Ascending aorta (tissue), 2 donors: ENCODE data around the gene NARF. TPM values are rescaled to one million over a fixed set of nuclear protein-coding genes. Genes with fewer than 3 reads are reported as not detected.

Source experiments
- DNase-seq, 2 donors: peaks; one replicate each; pipeline ENCODE4 v3.0.0-alpha.2; 2019; ENCODE audit warnings: low spot score in 2 of 2
- H3K27ac ChIP-seq, 2 donors: fragments of 200-600 bp; sonication (generic); one replicate each; pipeline ENCODE4 v1.5.1; 2016 to 2017; ENCODE audit warnings: mild to moderate bottlenecking in 1 of 2
- H3K27me3 ChIP-seq: fragments of 200-600 bp; sonication (generic); one replicate; pipeline ENCODE4 v1.5.1; 2017
- H3K36me3 ChIP-seq, 2 donors: fragments of 200-600 bp; sonication (generic); one replicate each; pipeline ENCODE4 v1.5.1; 2016
- H3K4me1 ChIP-seq, 2 donors: fragments of 200-600 bp; sonication (generic); one replicate each; pipeline ENCODE4 v1.5.1; 2016 to 2017; ENCODE audit warnings: mild to moderate bottlenecking in 1 of 2
- H3K4me3 ChIP-seq, 2 donors: fragments of 200-600 bp; sonication (generic); one replicate each; pipeline ENCODE4 v1.5.1; 2016 to 2017; ENCODE audit warnings: mild to moderate bottlenecking in 1 of 2
- H3K9me3 ChIP-seq, 2 donors: fragments of 200-600 bp; sonication (generic); one replicate each; pipeline ENCODE4 v1.5.1; 2016
- CTCF ChIP-seq, 3 experiments: fragments of 200-600 bp in 2 of 3; fragments of 450-650 bp in 1 of 3; sonication (generic) in 2 of 3; IDR thresholded peaks; one replicate each; pipeline ENCODE4 v1.5.1; 2016 to 2019; ENCODE audit warnings: antibody characterized with exemption in 3 of 3, mild to moderate bottlenecking in 1 of 3, moderate library complexity in 1 of 3
- intact Hi-C: fragments of 100-400 bp; cut with DNase I; formaldehyde crosslinking; loops from one replicate; pipeline ENCODE4 v1.15.1; 2023
- total RNA-seq: library from RNA; depleted of rRNA; stranded (reverse); fragments of >200 nt; gene quantifications from one replicate; pipeline ENCODE4 v1.1.0, GENCODE V29; 2016

The NARF gene
- total RNA-seq, 1 donor from 2014 or later: 38.3 TPM

GRCh38 chr17:82468692-82469091 is 10.2 kb downstream of the NARF start:
- no peak for DNase-seq
- no peak overlapping the region for H3K27ac ChIP-seq
- intact Hi-C loops: no loop called here
- no peaks in the 10 kb centered on the region for H3K9me3 ChIP-seq
- H3K36me3 ChIP-seq: peaks cover 57 to 85% of the 10 kb centered on the region in 2 donors
- no peak for TF ChIP-seq CTCF (IDR thresholded peaks at IDR 0.05)
- no peak overlapping the region for H3K4me3 ChIP-seq
- peaks cover 0 to 4% of the 10 kb centered on the region in 2 donors for H3K4me1 ChIP-seq
- no peaks in the 10 kb centered on the region for H3K27me3 ChIP-seq

DNA sequence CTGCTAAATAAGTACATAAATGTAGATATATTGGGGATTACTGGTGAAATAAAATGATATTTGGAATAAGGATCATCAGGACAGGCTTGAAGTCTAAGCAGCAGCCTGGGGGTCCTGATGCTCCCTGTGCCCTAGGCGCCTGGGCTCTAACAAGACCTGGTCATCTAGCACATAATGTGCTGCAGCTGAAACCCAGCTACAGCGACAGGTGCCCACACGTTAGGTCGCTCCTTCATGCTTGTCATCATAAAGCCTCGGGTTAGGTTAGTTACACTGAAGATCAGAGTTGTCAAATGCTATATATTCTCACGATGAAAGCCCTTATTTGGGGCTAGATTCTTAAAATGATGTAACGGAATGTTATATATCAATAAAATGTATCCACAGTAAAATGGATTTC is 11.5 kb downstream of the NARF start:
- no peak for DNase-seq
- no peak for TF ChIP-seq CTCF (IDR thresholded peaks at IDR 0.05)
- Histone ChIP-seq H3K4me1 (no peaks in the 10 kb centered on the region), H3K27me3 (no peaks in the 10 kb centered on the region), H3K9me3 (no peaks in the 10 kb centered on the region), H3K4me3 (no peak overlapping the region), H3K36me3 (peaks cover 63 to 85% of the 10 kb centered on the region in 2 donors), H3K27ac (no peak overlapping the region)
- intact Hi-C loops: no loop called here

DNA sequence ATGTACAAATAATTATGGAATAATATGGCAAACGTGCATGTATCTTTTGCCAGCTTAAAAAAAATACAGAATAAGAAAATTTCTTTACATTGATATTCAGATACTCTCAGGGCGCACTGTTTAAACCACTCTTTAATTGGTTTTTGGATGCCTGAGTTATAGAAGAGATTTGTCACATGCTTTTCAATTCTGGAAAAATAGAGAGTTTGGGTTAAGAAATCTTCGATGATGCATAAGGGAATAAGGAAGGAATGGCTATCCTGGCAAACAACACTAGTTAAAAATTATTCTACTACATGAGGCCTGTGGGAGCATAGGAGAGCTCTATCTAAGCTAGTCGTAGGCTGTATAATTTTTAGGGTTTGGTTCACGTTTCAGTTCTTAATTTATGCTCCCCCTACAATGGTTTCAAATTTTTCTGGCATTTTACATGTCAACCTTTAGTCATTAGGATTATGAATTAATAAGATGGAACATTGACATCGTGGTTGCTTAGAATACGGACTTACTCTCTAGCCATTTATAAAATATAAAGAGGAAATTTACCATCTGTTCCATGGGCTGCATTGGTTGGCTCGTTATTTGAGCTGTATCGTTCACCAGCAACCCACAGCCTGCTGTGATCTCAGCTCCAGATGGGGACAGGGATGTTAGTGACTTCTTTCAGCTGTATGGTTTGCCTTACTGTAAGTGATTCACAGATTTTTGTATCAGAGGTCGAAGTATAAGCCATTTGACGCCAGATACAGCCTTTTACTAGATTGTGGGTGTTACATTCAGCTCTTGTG is 15.9 kb downstream of the NARF start:
- no peaks in the 10 kb centered on the region for H3K9me3 ChIP-seq
- intact Hi-C loops: no loop called here
- H3K36me3 ChIP-seq: peaks cover 56 to 86% of the 10 kb centered on the region in 2 donors
- no peaks in the 10 kb centered on the region for H3K27me3 ChIP-seq
- H3K4me3 ChIP-seq: no peak overlapping the region
- DNase-seq: no peak
- H3K4me1 ChIP-seq: no peaks in the 10 kb centered on the region
- no peak overlapping the region for H3K27ac ChIP-seq
- TF ChIP-seq CTCF (IDR thresholded peaks at IDR 0.05): no peak

GRCh38 chr17:82475458-82475857 is 16.9 kb downstream of the NARF start:
- DNase-seq: no peak

GRCh38 chr17:82477934-82478333 is 19.4 kb downstream of the NARF start:
- H3K4me1 ChIP-seq: no peaks in the 10 kb centered on the region
- H3K27ac ChIP-seq: no peak overlapping the region
- intact Hi-C loops: no loop called here
- H3K27me3 ChIP-seq: no peaks in the 10 kb centered on the region
- no peak for TF ChIP-seq CTCF (IDR thresholded peaks at IDR 0.05)
- no peaks in the 10 kb centered on the region for H3K9me3 ChIP-seq
- H3K36me3 ChIP-seq: peaks cover 70 to 93% of the 10 kb centered on the region in 2 donors
- no peak for DNase-seq
- H3K4me3 ChIP-seq: no peak overlapping the region

More at GRCh38 chr17:82475458-82475857, 16.9 kb downstream of the NARF start:
- Histone ChIP-seq H3K36me3 (peaks cover 59 to 87% of the 10 kb centered on the region in 2 donors), H3K9me3 (no peaks in the 10 kb centered on the region), H3K27ac (no peak overlapping the region), H3K4me3 (no peak overlapping the region), H3K27me3 (no peaks in the 10 kb centered on the region), H3K4me1 (no peaks in the 10 kb centered on the region)
- intact Hi-C loops: no loop called here
- no peak for TF ChIP-seq CTCF (IDR thresholded peaks at IDR 0.05)
